GM12801 (cell line): ENCODE results near the gene DNAAF5.

Source experiments
- CTCF ChIP-seq: IDR thresholded peaks from one replicate; pipeline ENCODE4 v1.5.1; 2011; ENCODE audit warnings: control low read depth; ENCODE audit not compliant: insufficient read length; ENCODE audit errors: extremely low read depth

Gene DNAAF5

GRCh38 chr7:824664-825063 is 98.2 kb downstream of the DNAAF5 start:
- TF ChIP-seq CTCF = no peak

GRCh38 chr7:825386-825785 is 98.9 kb downstream of the DNAAF5 start:
- TF ChIP-seq CTCF = no peak

GRCh38 chr7:826230-826917 is 99.9 kb downstream of the DNAAF5 start:
- TF ChIP-seq CTCF = no peak

- no peak for TF ChIP-seq CTCF
These were observed 102.5 kb downstream of the DNAAF5 start for GRCh38 chr7:828793-829561.

GRCh38 chr7:830069-830468 is 103.6 kb downstream of the DNAAF5 start:
- TF ChIP-seq CTCF = no peak

GRCh38 chr7:831596-832166 is 105.2 kb downstream of the DNAAF5 start:
- no peak for TF ChIP-seq CTCF

- no peak for TF ChIP-seq CTCF
These were observed 105.9 kb downstream of the DNAAF5 start, which contains the start of gene SUN1 for GRCh38 chr7:832167-832967. Gene SUN1 (plus strand): TSS chr7:832476. CDS start chr7:832525, 49 bp downstream.
